ENCODE results near the gene TBC1D14. TPM values are rescaled to one million over a fixed set of nuclear protein-coding genes. Genes with fewer than 3 reads are reported as not detected.

The TBC1D14 gene
- total and polyA plus RNA-seq, 9 of the 15 experiments (the other 6 are each of a cell fraction or from before 2014, with no cell fraction given): 2.1 to 59.6 (median 44.8) TPM

DNA sequence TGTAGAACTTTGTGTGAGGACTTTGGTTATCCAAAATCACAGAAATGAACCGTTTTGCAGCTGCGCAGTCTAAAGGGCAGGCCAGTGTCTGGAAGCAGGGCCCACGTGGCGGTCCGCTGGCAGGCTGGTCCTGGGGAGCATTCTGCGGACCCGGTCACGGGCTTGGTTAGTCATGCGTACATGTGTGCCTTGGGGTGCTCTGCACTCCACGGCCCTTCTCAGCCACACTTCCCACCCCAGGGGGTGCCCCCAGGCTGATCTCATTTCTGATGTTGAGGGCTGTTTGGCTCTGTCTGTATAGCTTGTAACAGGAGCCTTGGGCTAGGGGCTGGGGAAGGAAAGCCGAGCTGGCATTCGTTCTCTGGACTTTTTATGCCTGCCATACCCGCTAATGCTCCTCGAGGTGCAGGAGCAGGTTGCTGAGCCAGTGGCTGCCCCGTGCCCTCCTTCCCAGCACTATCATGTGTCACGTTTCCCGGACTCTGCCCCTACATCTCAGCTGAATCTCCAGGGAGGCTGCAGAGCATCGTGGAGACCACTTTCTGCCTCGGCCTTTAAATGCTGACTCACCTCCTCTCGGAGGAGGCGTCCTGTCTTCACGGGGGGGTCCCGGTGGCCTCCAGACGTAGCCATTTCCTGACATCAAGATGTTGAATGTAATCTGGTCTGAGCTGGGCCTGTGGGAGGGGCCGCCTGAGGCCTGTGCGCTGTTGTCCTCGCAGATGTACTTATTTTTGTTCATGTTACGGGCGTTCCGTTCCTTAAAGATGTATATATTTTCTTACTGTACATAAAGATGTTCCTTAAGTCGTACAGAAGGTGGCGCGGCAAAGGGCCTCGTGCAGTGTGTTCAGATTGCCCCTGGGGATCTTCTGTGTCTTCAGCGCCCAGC is 122.2 kb downstream of the TBC1D14 start (continued):
- TF ChIP-seq HNRNPH1 (optimal IDR thresholded peaks at IDR 0.05; ENCODE audit: low read depth, low read length) (no peak), POLR2G (IDR thresholded peaks at IDR 0.05; ENCODE audit: low read depth, low read length) (0 out of 2 replicates have a peak, but pooled peaks have one; percentile 12), STAG1 (CRISPR knock-in tag; IDR thresholded peaks at IDR 0.05; ENCODE audit: borderline replicate concordance) (no peak), FOXM1 (IDR thresholded peaks at IDR 0.05; ENCODE audit: low read depth) (peak; percentile 80), FOXM1 (CRISPR knock-in tag; IDR thresholded peaks at IDR 0.05; ENCODE audit: low read depth) (no peak), FOXK2 (conservative IDR thresholded peaks at IDR 0.05 in 1 of 2, IDR thresholded peaks at IDR 0.05 in 1 of 2; ENCODE audit: low read depth in 2 of 2) (peak in 1 of 2 experiments; percentile 75; a peak in 3 of 4 replicates), ZNF717 (CRISPR knock-in tag; IDR thresholded peaks at IDR 0.05) (no peak), MXI1 (IDR thresholded peaks at IDR 0.05; ENCODE audit: low read depth, low read length) (peak; percentile 36; the same call in 1 of the 2 replicates), KLF16 (IDR thresholded peaks at IDR 0.05) (peak; percentile 74), PYGO2 (tag; IDR thresholded peaks at IDR 0.05) (no peak)
- TF ChIP-seq, protein P1, sequence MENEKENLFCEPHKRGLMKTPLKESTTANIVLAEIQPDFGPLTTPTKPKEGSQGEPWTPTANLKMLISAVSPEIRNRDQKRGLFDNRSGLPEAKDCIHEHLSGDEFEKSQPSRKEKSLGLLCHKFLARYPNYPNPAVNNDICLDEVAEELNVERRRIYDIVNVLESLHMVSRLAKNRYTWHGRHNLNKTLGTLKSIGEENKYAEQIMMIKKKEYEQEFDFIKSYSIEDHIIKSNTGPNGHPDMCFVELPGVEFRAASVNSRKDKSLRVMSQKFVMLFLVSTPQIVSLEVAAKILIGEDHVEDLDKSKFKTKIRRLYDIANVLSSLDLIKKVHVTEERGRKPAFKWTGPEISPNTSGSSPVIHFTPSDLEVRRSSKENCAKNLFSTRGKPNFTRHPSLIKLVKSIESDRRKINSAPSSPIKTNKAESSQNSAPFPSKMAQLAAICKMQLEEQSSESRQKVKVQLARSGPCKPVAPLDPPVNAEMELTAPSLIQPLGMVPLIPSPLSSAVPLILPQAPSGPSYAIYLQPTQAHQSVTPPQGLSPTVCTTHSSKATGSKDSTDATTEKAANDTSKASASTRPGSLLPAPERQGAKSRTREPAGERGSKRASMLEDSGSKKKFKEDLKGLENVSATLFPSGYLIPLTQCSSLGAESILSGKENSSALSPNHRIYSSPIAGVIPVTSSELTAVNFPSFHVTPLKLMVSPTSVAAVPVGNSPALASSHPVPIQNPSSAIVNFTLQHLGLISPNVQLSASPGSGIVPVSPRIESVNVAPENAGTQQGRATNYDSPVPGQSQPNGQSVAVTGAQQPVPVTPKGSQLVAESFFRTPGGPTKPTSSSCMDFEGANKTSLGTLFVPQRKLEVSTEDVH (IDR thresholded peaks at IDR 0.05; ENCODE audit: low read depth, partially characterized antibody): peak; percentile 51
- TF ChIP-seq, protein P2, sequence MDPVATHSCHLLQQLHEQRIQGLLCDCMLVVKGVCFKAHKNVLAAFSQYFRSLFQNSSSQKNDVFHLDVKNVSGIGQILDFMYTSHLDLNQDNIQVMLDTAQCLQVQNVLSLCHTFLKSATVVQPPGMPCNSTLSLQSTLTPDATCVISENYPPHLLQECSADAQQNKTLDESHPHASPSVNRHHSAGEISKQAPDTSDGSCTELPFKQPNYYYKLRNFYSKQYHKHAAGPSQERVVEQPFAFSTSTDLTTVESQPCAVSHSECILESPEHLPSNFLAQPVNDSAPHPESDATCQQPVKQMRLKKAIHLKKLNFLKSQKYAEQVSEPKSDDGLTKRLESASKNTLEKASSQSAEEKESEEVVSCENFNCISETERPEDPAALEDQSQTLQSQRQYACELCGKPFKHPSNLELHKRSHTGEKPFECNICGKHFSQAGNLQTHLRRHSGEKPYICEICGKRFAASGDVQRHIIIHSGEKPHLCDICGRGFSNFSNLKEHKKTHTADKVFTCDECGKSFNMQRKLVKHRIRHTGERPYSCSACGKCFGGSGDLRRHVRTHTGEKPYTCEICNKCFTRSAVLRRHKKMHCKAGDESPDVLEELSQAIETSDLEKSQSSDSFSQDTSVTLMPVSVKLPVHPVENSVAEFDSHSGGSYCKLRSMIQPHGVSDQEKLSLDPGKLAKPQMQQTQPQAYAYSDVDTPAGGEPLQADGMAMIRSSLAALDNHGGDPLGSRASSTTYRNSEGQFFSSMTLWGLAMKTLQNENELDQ (CRISPR knock-in tag; IDR thresholded peaks at IDR 0.05; ENCODE audit: borderline replicate concordance): no peak

All from K562 (cell line).